ENCODE data around the gene PPP1R26. TPM values are rescaled to one million over a fixed set of nuclear protein-coding genes. Genes with fewer than 3 reads are reported as not detected.

The PPP1R26 gene
- total and polyA plus RNA-seq, 7 donors = 2.0 to 9.5 (median 3.8) TPM

- no peak overlapping the region for H3K27ac ChIP-seq
- no peak overlapping the region for H3K4me3 ChIP-seq
- peaks cover 0 to 19% of the 10 kb centered on the region in 2 donors for H3K36me3 ChIP-seq (ENCODE audit: insufficient read depth in 1 of 2, low read depth in 1 of 2)
- no peaks in the 10 kb centered on the region for H3K9me3 ChIP-seq
- no peaks in the 10 kb centered on the region for H3K4me1 ChIP-seq
- 94 to 95% (median 94%) methylated on average over 38 to 40 of the region's 40 CpGs for WGBS, 3 donors
- ATAC-seq (no peak), DNase-seq (no peak)
- intact Hi-C loops (cut with DNase I) = no loop called here
- no peak for TF ChIP-seq CTCF (IDR thresholded peaks at IDR 0.05)
- H3K27me3 ChIP-seq (ENCODE audit: insufficient read depth in 3 of 3, low read length in 2 of 3) = peaks cover 0 to 14% (median 0%) of the 10 kb centered on the region in 3 donors
Observed at GRCh38 chr9:135487281-135488012, 7.9 kb downstream of the PPP1R26 start.

- intact Hi-C loops (cut with DNase I) = no loop called here
- DNase-seq = no peak
- no peaks in the 10 kb centered on the region for H3K4me1 ChIP-seq
- no peak for TF ChIP-seq CTCF (IDR thresholded peaks at IDR 0.05)
- 95 to 97% (median 97%) methylated on average over 18 of the region's 18 CpGs for WGBS, 3 donors
- peaks cover 0 to 19% of the 10 kb centered on the region in 2 donors for H3K36me3 ChIP-seq (ENCODE audit: insufficient read depth in 1 of 2, low read depth in 1 of 2)
- H3K4me3 ChIP-seq = no peak overlapping the region
- no peak for ATAC-seq
- H3K27me3 ChIP-seq (ENCODE audit: insufficient read depth in 3 of 3, low read length in 2 of 3) = peaks cover 0 to 10% (median 0%) of the 10 kb centered on the region in 3 donors
- H3K9me3 ChIP-seq = no peaks in the 10 kb centered on the region
- no peak overlapping the region for H3K27ac ChIP-seq
Observed at GRCh38 chr9:135488013-135488330, 8.4 kb downstream of the PPP1R26 start.

GRCh38 chr9:135488527-135488926 is 8.9 kb downstream of the PPP1R26 start:
- TF ChIP-seq CTCF (IDR thresholded peaks at IDR 0.05) = no peak
- Histone ChIP-seq H3K36me3 (ENCODE audit: insufficient read depth in 1 of 2, low read depth in 1 of 2) (peaks cover 0 to 19% of the 10 kb centered on the region in 2 donors), H3K27ac (no peak overlapping the region), H3K9me3 (no peaks in the 10 kb centered on the region), H3K27me3 (ENCODE audit: insufficient read depth in 3 of 3, low read length in 2 of 3) (peaks cover 0 to 4% (median 0%) of the 10 kb centered on the region in 3 donors), H3K4me1 (no peaks in the 10 kb centered on the region), H3K4me3 (no peak overlapping the region)
- 73 to 78% (median 77%) methylated on average over 17 of the region's 17 CpGs for WGBS, 3 donors
- ATAC-seq (no peak), DNase-seq (no peak)
- intact Hi-C loops (cut with DNase I) = no loop called here

- ATAC-seq (no peak), DNase-seq (no peak)
- Histone ChIP-seq H3K27me3 (ENCODE audit: insufficient read depth in 3 of 3, low read length in 2 of 3) (no peaks in the 10 kb centered on the region), H3K4me3 (no peak overlapping the region), H3K4me1 (no peaks in the 10 kb centered on the region), H3K9me3 (no peaks in the 10 kb centered on the region), H3K36me3 (ENCODE audit: insufficient read depth in 1 of 2, low read depth in 1 of 2) (peaks cover 0 to 13% of the 10 kb centered on the region in 2 donors), H3K27ac (no peak overlapping the region)
- intact Hi-C loops (cut with DNase I) = no loop called here
- WGBS, 3 donors = 88 to 92% (median 88%) methylated on average over 18 of the region's 18 CpGs
- no peak for TF ChIP-seq CTCF (IDR thresholded peaks at IDR 0.05)
Observed at GRCh38 chr9:135489188-135489906, 9.8 kb downstream of the PPP1R26 start.
